ENCODE results near the gene EED. TPM values are rescaled to one million over a fixed set of nuclear protein-coding genes. Genes with fewer than 3 reads are reported as not detected.

The EED gene
- polyA plus RNA-seq, 1 donor (not counting 4 experiments of a cell fraction or from before 2014, with no cell fraction given) = 28.5 TPM

DNA sequence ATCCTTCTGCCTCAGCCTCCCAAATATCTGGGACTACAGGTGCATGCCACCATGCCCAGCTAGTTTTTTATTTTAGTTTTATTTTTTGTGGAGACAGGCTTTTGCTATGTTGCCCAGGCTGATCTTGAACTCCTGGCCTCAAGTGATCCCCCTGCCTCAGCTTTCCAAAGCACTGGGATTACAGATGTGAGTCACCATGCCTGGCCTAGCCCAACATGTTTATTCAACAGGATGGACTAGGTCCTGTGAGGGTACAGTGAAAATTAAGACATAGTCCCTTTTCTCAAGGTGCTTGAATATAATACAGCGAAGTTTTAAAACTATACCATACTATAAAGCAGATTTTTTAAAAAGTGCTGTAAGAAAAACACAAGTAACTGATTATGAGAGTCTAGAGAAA lies 45.2 kb upstream of the EED start:
- H3K4me1 ChIP-seq (ENCODE audit: control insufficient read depth, extremely low read depth, insufficient read depth, low read length) = peaks cover 15% of the 10 kb centered on the region
- H3K36me3 ChIP-seq (ENCODE audit: control insufficient read depth in 2 of 2, extremely low read depth in 1 of 2, insufficient read depth in 2 of 2, low read length in 2 of 2) = no peaks in the 10 kb centered on the region
- no peaks in the 10 kb centered on the region for H4K20me1 ChIP-seq (ENCODE audit: control insufficient read depth, extremely low read depth, insufficient read depth, low read length)
- H3K27ac ChIP-seq (ENCODE audit: control insufficient read depth, insufficient read depth, low read length) = no peak overlapping the region
- no peaks in the 10 kb centered on the region for H3K9me1 ChIP-seq (ENCODE audit: control insufficient read depth, extremely low read depth, insufficient read depth, low read length)
- no peak overlapping the region for H3K4me2 ChIP-seq (ENCODE audit: control insufficient read depth, extremely low read depth, insufficient read depth, low read depth, low read length)
- no peak for TF ChIP-seq EZH2 (IDR thresholded peaks at IDR 0.05; ENCODE audit: low read length)
- TF ChIP-seq, protein P1, sequence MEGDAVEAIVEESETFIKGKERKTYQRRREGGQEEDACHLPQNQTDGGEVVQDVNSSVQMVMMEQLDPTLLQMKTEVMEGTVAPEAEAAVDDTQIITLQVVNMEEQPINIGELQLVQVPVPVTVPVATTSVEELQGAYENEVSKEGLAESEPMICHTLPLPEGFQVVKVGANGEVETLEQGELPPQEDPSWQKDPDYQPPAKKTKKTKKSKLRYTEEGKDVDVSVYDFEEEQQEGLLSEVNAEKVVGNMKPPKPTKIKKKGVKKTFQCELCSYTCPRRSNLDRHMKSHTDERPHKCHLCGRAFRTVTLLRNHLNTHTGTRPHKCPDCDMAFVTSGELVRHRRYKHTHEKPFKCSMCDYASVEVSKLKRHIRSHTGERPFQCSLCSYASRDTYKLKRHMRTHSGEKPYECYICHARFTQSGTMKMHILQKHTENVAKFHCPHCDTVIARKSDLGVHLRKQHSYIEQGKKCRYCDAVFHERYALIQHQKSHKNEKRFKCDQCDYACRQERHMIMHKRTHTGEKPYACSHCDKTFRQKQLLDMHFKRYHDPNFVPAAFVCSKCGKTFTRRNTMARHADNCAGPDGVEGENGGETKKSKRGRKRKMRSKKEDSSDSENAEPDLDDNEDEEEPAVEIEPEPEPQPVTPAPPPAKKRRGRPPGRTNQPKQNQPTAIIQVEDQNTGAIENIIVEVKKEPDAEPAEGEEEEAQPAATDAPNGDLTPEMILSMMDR (optimal IDR thresholded peaks at IDR 0.05 in 1 of 3, IDR thresholded peaks at IDR 0.05 in 1 of 3, conservative IDR thresholded peaks at IDR 0.05 in 1 of 3; ENCODE audit: extremely low read depth in 1 of 3, insufficient read depth in 2 of 3, low read length in 3 of 3) = no peak
- DNase-seq (ENCODE audit: low read depth, low spot score) (no peak), FAIRE-seq (no peak)
- H3K9ac ChIP-seq (ENCODE audit: control insufficient read depth, extremely low read depth, insufficient read depth, low read length) = no peak overlapping the region
- H3K4me3 ChIP-seq (ENCODE audit: control insufficient read depth in 2 of 3, extremely low read depth in 1 of 3, insufficient read depth in 2 of 3, low read depth in 1 of 3, low read length in 3 of 3) = no peak overlapping the region
- no peaks in the 10 kb centered on the region for H3K79me2 ChIP-seq (ENCODE audit: control insufficient read depth, insufficient read depth, low read length)
- no peak overlapping the region for H2AFZ ChIP-seq (ENCODE audit: control insufficient read depth, low read length)
- dilution Hi-C loops (cut with MboI; ENCODE audit: extremely low pct_ligation_motif_present, low sequenced_read_pairs) = no loop called here
- no peaks in the 10 kb centered on the region for H3K27me3 ChIP-seq (ENCODE audit: control insufficient read depth, extremely low read depth, insufficient read depth, low read length)
- no peaks in the 10 kb centered on the region for H3K9me3 ChIP-seq (ENCODE audit: control insufficient read depth, low read depth, low read length)

DNA sequence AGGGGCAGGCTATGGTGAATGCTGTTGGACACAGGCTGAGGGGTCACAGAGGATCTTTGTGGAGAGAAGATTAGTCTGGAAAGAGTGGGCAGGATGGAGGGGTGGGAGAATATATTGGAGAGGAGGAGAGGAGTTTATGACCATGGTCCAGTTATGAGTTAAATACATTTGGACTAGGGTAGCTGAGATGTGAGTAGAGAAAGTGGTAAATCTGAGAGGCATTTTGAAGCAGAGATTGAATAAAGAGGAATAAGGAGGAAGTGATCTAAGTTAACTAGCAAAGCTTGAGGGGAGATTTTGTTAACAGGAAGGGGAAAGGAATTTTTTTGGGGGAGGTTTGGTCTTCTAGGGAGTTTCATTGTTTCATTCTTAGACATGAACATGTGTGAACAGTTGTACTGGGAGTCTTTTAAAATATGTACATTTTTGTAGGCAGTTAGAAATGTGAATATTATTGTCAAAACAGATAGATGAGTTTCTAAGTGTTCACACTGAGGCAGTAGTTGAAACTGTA lies 43.1 kb upstream of the EED start:
- TF ChIP-seq EZH2 (IDR thresholded peaks at IDR 0.05; ENCODE audit: low read length) = no peak
- TF ChIP-seq, protein P1 (optimal IDR thresholded peaks at IDR 0.05 in 1 of 3, IDR thresholded peaks at IDR 0.05 in 1 of 3, conservative IDR thresholded peaks at IDR 0.05 in 1 of 3; ENCODE audit: extremely low read depth in 1 of 3, insufficient read depth in 2 of 3, low read length in 3 of 3) = no peak
- Histone ChIP-seq H3K36me3 (ENCODE audit: control insufficient read depth in 2 of 2, extremely low read depth in 1 of 2, insufficient read depth in 2 of 2, low read length in 2 of 2) (no peaks in the 10 kb centered on the region), H3K27me3 (ENCODE audit: control insufficient read depth, extremely low read depth, insufficient read depth, low read length) (no peaks in the 10 kb centered on the region), H3K4me2 (ENCODE audit: control insufficient read depth, extremely low read depth, insufficient read depth, low read depth, low read length) (no peak overlapping the region), H3K9ac (ENCODE audit: control insufficient read depth, extremely low read depth, insufficient read depth, low read length) (no peak overlapping the region), H3K27ac (ENCODE audit: control insufficient read depth, insufficient read depth, low read length) (no peak overlapping the region), H3K9me1 (ENCODE audit: control insufficient read depth, extremely low read depth, insufficient read depth, low read length) (no peaks in the 10 kb centered on the region), H3K4me1 (ENCODE audit: control insufficient read depth, extremely low read depth, insufficient read depth, low read length) (peaks cover 8% of the 10 kb centered on the region), H2AFZ (ENCODE audit: control insufficient read depth, low read length) (no peak overlapping the region), H3K4me3 (ENCODE audit: control insufficient read depth in 2 of 3, extremely low read depth in 1 of 3, insufficient read depth in 2 of 3, low read depth in 1 of 3, low read length in 3 of 3) (no peak overlapping the region), H3K9me3 (ENCODE audit: control insufficient read depth, low read depth, low read length) (no peaks in the 10 kb centered on the region), H3K79me2 (ENCODE audit: control insufficient read depth, insufficient read depth, low read length) (no peaks in the 10 kb centered on the region), H4K20me1 (ENCODE audit: control insufficient read depth, extremely low read depth, insufficient read depth, low read length) (no peaks in the 10 kb centered on the region)
- FAIRE-seq (no peak), DNase-seq (ENCODE audit: low read depth, low spot score) (no peak)
- dilution Hi-C loops (cut with MboI; ENCODE audit: extremely low pct_ligation_motif_present, low sequenced_read_pairs) = loop anchor here (25.0 kb wide), 1 partner anchor 164 kb away; no protein-coding TSS in a partner anchor
